Heart right ventricle (tissue), 16 donors: ENCODE results near the gene SIN3A. TPM values are rescaled to one million over a fixed set of nuclear protein-coding genes. Genes with fewer than 3 reads are reported as not detected.

ENCODE experiments used
- ATAC-seq, 8 donors: fragments of 200-7000 bp; cut with Tn5 transposase; one replicate each; pipeline ENCODE4 v1.9.1; 2020; ENCODE audit warnings: mild to moderate bottlenecking in 8 of 8, moderate library complexity in 8 of 8, moderate number of reproducible peaks in 1 of 8
- DNase-seq, 2 donors: peaks; one replicate each; pipeline ENCODE4 v3.0.0-alpha.2; 2020
- H3K27ac ChIP-seq, 10 donors: fragments of 200-600 bp; sonication (generic) in 2 of 10; one replicate each; pipeline versions ENCODE4 v1.5.0 to v1.8.0; 2020 to 2022; ENCODE audit warnings: mild to moderate bottlenecking in 3 of 10
- H3K27me3 ChIP-seq, 7 donors: fragments of 200-600 bp; one replicate each; pipeline ENCODE4 v1.8.0; 2021 to 2022; ENCODE audit warnings: mild to moderate bottlenecking in 2 of 7
- H3K36me3 ChIP-seq, 9 donors: fragments of 200-600 bp; sonication (generic) in 1 of 9; one replicate each; pipeline versions ENCODE4 v1.5.0 to v1.8.0; 2020 to 2022; ENCODE audit warnings: mild to moderate bottlenecking in 2 of 9
- H3K4me1 ChIP-seq, 9 donors: fragments of 200-600 bp; sonication (generic) in 1 of 9; one replicate each; pipeline versions ENCODE4 v1.5.0 to v1.8.0; 2020 to 2022; ENCODE audit warnings: mild to moderate bottlenecking in 4 of 9
- H3K4me3 ChIP-seq, 10 donors: fragments of 200-600 bp; sonication (generic) in 2 of 10; one replicate each; pipeline versions ENCODE4 v1.5.0 to v1.8.0; 2020 to 2022; ENCODE audit warnings: mild to moderate bottlenecking in 7 of 10, moderate library complexity in 2 of 10
- H3K9me3 ChIP-seq, 11 donors: fragments of 200-600 bp in 10 of 11; sonication (generic) in 2 of 11; one replicate each; pipeline versions ENCODE4 v1.5.0 to v1.8.0; 2013 to 2022; ENCODE audit warnings: mild to moderate bottlenecking in 2 of 11, control low read depth in 1 of 11, moderate library complexity in 1 of 11
- CTCF ChIP-seq, 9 donors: fragments of 200-600 bp; sonication (generic) in 2 of 9; IDR thresholded peaks; one replicate each; pipeline versions ENCODE4 v1.5.0 to v1.8.0; 2021 to 2022; ENCODE audit warnings: antibody characterized with exemption in 9 of 9, mild to moderate bottlenecking in 5 of 9, moderate library complexity in 1 of 9
- WGBS, 2 donors: extraction: QIAGEN DNeasy Blood & Tissue Kit; methylation state at CpG; one replicate each; pipeline ENCODE4 v1.1.7; 2013; ENCODE audit warnings: inconsistent platforms in 1 of 2; 5-methylcytosine and 5-hydroxymethylcytosine counted together
- intact Hi-C, 10 donors: fragments of 100-400 bp; cut with DNase I; formaldehyde crosslinking; loops; one replicate each; pipeline versions ENCODE4 v1.11.1 to v1.14.2; 2022
- polyA plus RNA-seq, 2 donors: library from polyadenylated mRNA; stranded (reverse); fragments of 200-250 nt; gene quantifications; one replicate each; pipeline ENCODE4 v1.2.3, GENCODE V29; 2013
- total RNA-seq, 10 donors: library from RNA; stranded (reverse); fragmentation: NEBNext Ultra II Directional in 3 of 10; extraction: Animal tissue kit (Norgen Biotek cat#: 25700) in 3 of 10; gene quantifications; one replicate each; pipeline versions ENCODE4 v1.2.1 to v1.2.4, GENCODE V29; 2021 to 2023
- donor health status: Arrhythmogenic right ventricular cardiomyopathy.
- donor health status: ischemic (EF 13 %, LVEDD 7.1; RV severe dilation, severe dysfunction).
- donor health status: healthy with polysubstance abuse.
- donor health status: DM: no; HTN: yes; CAD: no.
- donor health status: DM: no; HTN: no; CAD: no.
- donor health status: ischemic (EF 25% LVEDD 6.9; RV normal size, moderate dysfunction).
- donor health status: ischemic (EF 25% LVEDD 5.7; RV mildly dilated, moderate dysfunction).
- donor health status: healthy.
- donor health status: DM: yes; HTN: yes; CAD: no.
- donor health status: Ischemic cardiomyopathy.
- donor health status: ischemic (EF 35%, LVEDD 5.7; RV mildly dilated, moderate dysfunction).
- donor health status: nonischemic (EF 11% LVEDD 7.7; RV severe dilation, severe dysfunction).
- donor health status: DM: yes; HTN: yes; CAD: no.
- donor health status: PGD.
- donor health status: ischemic (EF 29% LVEDD 5.4; RV normal size, mild dysfunction).
- donor health status: nonischemic (EF 23%, LVEDD 6.1; RV moderate dilation, normal function).

Gene SIN3A
- total and polyA plus RNA-seq, 12 donors: 7.9 to 41.8 (median 29.3) TPM

GRCh38 chr15:75367913-75368688 lies 83.4 kb downstream of the SIN3A start, which contains the start of gene MAN2C1:
TSS of gene MAN2C1 (minus strand) at chr15:75368607. CDS start at chr15:75368583, 24 bp downstream.
- Histone ChIP-seq H3K4me1 (peaks cover 5 to 25% (median 22%) of the 10 kb centered on the region in 9 donors), H3K36me3 (peaks cover 0 to 77% (median 45%) of the 10 kb centered on the region in 9 donors), H3K27me3 (no peaks in the 10 kb centered on the region), H3K27ac (peak within 1 kb of the TSS; percentile 82 to 100 (median 98)), H3K9me3 (no peaks in the 10 kb centered on the region), H3K4me3 (peak within 1 kb of the TSS; percentile 80 to 100 (median 91))
- ATAC-seq (peak; percentile 96 to 98 (median 97)), DNase-seq (peak; percentile 94)
- TF ChIP-seq CTCF (IDR thresholded peaks at IDR 0.05): peak; percentile 51 to 93 (median 72)
- WGBS, 2 donors: 0% methylated on average over 65 to 67 of the region's 67 CpGs
- intact Hi-C loops: loop anchor here in 6 of 10 donors (5.0 to 10.0 kb wide), 6 partner anchors 84 to 434 kb away; partner anchors contain the start of genes SIN3A (in 3 of the 6), SNUPN (in 2 of the 6) and IMP3 (in 1 of the 6)

GRCh38 chr15:75367406-75367912 lies 84.0 kb downstream of the SIN3A start:
- no peak for TF ChIP-seq CTCF (IDR thresholded peaks at IDR 0.05)
- intact Hi-C loops: loop anchor here in 6 of 10 donors (5.0 to 10.0 kb wide), 6 partner anchors 85 to 435 kb away; partner anchors contain the start of genes SIN3A (in 3 of the 6), SNUPN (in 2 of the 6) and IMP3 (in 1 of the 6)
- no peaks in the 10 kb centered on the region for H3K9me3 ChIP-seq
- peak overlapping the region in 9 of 10 donors; percentile 86 to 100 (median 99) for H3K27ac ChIP-seq
- WGBS, 2 donors: 37 to 39% methylated on average over 7 of the region's 7 CpGs
- peaks cover 5 to 25% (median 22%) of the 10 kb centered on the region in 9 donors for H3K4me1 ChIP-seq
- ATAC-seq: peak in 1 of 8 donors; percentile 1
- H3K36me3 ChIP-seq: peaks cover 0 to 77% (median 52%) of the 10 kb centered on the region in 9 donors
- DNase-seq: no peak
- peak overlapping the region; percentile 80 to 100 (median 91) for H3K4me3 ChIP-seq
- no peaks in the 10 kb centered on the region for H3K27me3 ChIP-seq

- Histone ChIP-seq H3K4me3 (peak overlapping the region in 4 of 10 donors; percentile 88 to 100 (median 97)), H3K4me1 (peaks cover 5 to 25% (median 22%) of the 10 kb centered on the region in 9 donors), H3K36me3 (peaks cover 0 to 77% (median 55%) of the 10 kb centered on the region in 9 donors), H3K9me3 (no peaks in the 10 kb centered on the region), H3K27me3 (no peaks in the 10 kb centered on the region), H3K27ac (peak overlapping the region in 3 of 10 donors; percentile 96 to 100 (median 99))
- DNase-seq (no peak), ATAC-seq (no peak)
- intact Hi-C loops: loop anchor here in 6 of 10 donors (5.0 to 10.0 kb wide), 6 partner anchors 85 to 435 kb away; partner anchors contain the start of genes SIN3A (in 3 of the 6), SNUPN (in 2 of the 6) and IMP3 (in 1 of the 6)
- no peak for TF ChIP-seq CTCF (IDR thresholded peaks at IDR 0.05)
Measured at GRCh38 chr15:75367006-75367405, 84.5 kb downstream of the SIN3A start.

GRCh38 chr15:75366163-75366562 lies 85.3 kb downstream of the SIN3A start:
- Histone ChIP-seq H3K27ac (no peak overlapping the region), H3K4me3 (no peak overlapping the region), H3K4me1 (peaks cover 5 to 25% (median 22%) of the 10 kb centered on the region in 9 donors), H3K9me3 (no peaks in the 10 kb centered on the region), H3K27me3 (no peaks in the 10 kb centered on the region), H3K36me3 (peaks cover 0 to 77% (median 55%) of the 10 kb centered on the region in 9 donors)
- no peak for TF ChIP-seq CTCF (IDR thresholded peaks at IDR 0.05)
- ATAC-seq (no peak), DNase-seq (no peak)
- WGBS, 2 donors: 97% methylated on average over 3 of the region's 3 CpGs
- intact Hi-C loops: loop anchor here in 6 of 10 donors (5.0 to 10.0 kb wide), 6 partner anchors 86 to 436 kb away; partner anchors contain the start of genes SIN3A (in 3 of the 6), SNUPN (in 2 of the 6) and IMP3 (in 1 of the 6)
